ENCODE data around the gene GUCD1. TPM values are rescaled to one million over a fixed set of nuclear protein-coding genes. Genes with fewer than 3 reads are reported as not detected.

Gene GUCD1
- total and polyA plus RNA-seq, 9 donors = 67.1 to 81.1 (median 72.5) TPM

DNA sequence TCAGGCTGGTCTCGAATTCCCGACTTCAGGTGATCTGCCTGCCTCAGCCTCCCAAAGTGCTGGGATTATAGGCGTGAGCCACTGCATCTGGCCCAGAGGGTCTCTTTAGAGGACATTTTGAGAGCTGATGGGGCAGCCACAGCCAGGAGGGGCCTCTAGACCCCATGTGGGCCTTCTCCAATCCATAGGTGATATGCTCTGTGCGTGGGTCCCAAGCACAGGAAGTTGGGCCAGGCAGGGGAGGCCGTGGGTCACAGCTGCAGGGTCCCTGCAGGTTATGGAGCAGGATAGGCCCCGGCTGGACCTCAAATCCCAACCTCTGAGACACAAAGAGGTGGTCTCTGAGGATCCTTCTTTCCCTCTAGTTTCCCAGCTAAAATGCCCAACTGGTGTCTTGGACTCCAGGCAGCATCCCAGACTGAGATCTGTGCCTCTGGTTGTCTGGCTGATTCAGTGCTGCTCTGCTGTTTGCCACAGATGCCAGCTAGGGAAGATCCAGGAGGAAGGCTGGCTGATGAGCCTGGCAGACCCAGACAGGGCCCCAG, 36.4 kb upstream of the GUCD1 start:
- peaks cover 29% of the 10 kb centered on the region for H3K36me3 ChIP-seq (ENCODE audit: control insufficient read depth, insufficient read depth, low read length)
- H3K9me3 ChIP-seq (replicated peaks; ENCODE audit: control insufficient read depth, low read depth, low read length) = no peaks in the 10 kb centered on the region
- WGBS (ENCODE audit: insufficient coverage) = 86% methylated on average over 5 of the region's 6 CpGs
- no peak overlapping the region for H3K27ac ChIP-seq (ENCODE audit: low read length)
- no peak for DNase-seq
- H3K27me3 ChIP-seq (ENCODE audit: control insufficient read depth, insufficient read depth, low read length) = no peaks in the 10 kb centered on the region
- no peak overlapping the region for H3K4me3 ChIP-seq (ENCODE audit: low read length)
- H3K4me1 ChIP-seq (ENCODE audit: control insufficient read depth, insufficient read depth, low read length) = peaks cover 11% of the 10 kb centered on the region

- Histone ChIP-seq H3K4me1 (ENCODE audit: control insufficient read depth, insufficient read depth, low read length) (peaks cover 11% of the 10 kb centered on the region), H3K4me3 (ENCODE audit: low read length) (no peak overlapping the region), H3K27ac (ENCODE audit: low read length) (no peak overlapping the region), H3K27me3 (ENCODE audit: control insufficient read depth, insufficient read depth, low read length) (no peaks in the 10 kb centered on the region), H3K9me3 (replicated peaks; ENCODE audit: control insufficient read depth, low read depth, low read length) (no peaks in the 10 kb centered on the region), H3K36me3 (ENCODE audit: control insufficient read depth, insufficient read depth, low read length) (peaks cover 35% of the 10 kb centered on the region)
- WGBS (ENCODE audit: insufficient coverage) = 97% methylated on average over 11 of the region's 12 CpGs
- DNase-seq = no peak
Observed at GRCh38 chr22:24590596-24591173, 35.7 kb upstream of the GUCD1 start.

- Histone ChIP-seq H3K27me3 (ENCODE audit: control insufficient read depth, insufficient read depth, low read length) (no peaks in the 10 kb centered on the region), H3K36me3 (ENCODE audit: control insufficient read depth, insufficient read depth, low read length) (peaks cover 44% of the 10 kb centered on the region), H3K27ac (ENCODE audit: low read length) (no peak overlapping the region), H3K9me3 (replicated peaks; ENCODE audit: control insufficient read depth, low read depth, low read length) (no peaks in the 10 kb centered on the region), H3K4me3 (ENCODE audit: low read length) (no peak overlapping the region), H3K4me1 (ENCODE audit: control insufficient read depth, insufficient read depth, low read length) (peaks cover 14% of the 10 kb centered on the region)
- DNase-seq = no peak
- 97% methylated on average over 4 of the region's 7 CpGs for WGBS (ENCODE audit: insufficient coverage)
Observed at GRCh38 chr22:24589518-24590030, 34.6 kb upstream of the GUCD1 start.

DNA sequence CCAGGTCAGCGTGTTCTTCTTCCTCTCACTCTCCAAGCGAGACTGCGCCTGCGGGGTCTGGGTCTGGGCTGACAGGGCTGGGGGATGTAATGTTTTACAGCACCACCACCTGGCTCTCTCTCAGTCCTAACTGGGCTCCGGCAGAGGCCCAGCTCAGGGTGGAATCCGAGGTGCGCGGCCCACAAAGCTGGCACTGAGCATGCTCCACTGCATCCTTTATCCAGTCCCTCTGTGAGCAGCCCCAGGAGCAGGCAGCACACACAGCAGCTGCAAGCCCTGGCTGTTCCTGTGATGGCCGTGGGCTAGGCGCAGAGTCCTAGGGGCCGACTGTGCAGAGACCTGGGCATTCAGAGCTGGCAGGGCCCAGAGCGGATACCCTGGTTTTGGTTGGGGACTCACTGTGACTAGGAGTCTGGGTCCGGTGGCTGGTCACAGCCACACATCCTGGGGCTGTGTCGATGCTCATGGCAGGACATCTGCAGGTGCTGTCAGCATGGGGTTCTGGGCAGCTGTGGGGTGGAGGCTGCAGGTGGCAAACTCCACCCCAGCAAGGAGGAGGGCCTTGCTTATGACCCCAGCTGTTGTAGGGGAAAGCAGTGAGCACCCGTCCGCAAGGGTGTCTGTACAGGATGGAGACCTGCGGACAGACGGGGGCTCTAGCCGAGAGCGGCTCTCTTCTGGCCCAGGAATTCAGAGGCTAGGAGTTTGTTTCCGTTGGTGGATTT, 34.0 kb upstream of the GUCD1 start:
- no peaks in the 10 kb centered on the region for H3K27me3 ChIP-seq (ENCODE audit: control insufficient read depth, insufficient read depth, low read length)
- H3K4me3 ChIP-seq (ENCODE audit: low read length) = no peak overlapping the region
- H3K4me1 ChIP-seq (ENCODE audit: control insufficient read depth, insufficient read depth, low read length) = peaks cover 20% of the 10 kb centered on the region
- peaks cover 44% of the 10 kb centered on the region for H3K36me3 ChIP-seq (ENCODE audit: control insufficient read depth, insufficient read depth, low read length)
- DNase-seq = no peak
- no peaks in the 10 kb centered on the region for H3K9me3 ChIP-seq (replicated peaks; ENCODE audit: control insufficient read depth, low read depth, low read length)
- 93% methylated on average over 17 of the region's 21 CpGs for WGBS (ENCODE audit: insufficient coverage)
- H3K27ac ChIP-seq (ENCODE audit: low read length) = no peak overlapping the region

DNA sequence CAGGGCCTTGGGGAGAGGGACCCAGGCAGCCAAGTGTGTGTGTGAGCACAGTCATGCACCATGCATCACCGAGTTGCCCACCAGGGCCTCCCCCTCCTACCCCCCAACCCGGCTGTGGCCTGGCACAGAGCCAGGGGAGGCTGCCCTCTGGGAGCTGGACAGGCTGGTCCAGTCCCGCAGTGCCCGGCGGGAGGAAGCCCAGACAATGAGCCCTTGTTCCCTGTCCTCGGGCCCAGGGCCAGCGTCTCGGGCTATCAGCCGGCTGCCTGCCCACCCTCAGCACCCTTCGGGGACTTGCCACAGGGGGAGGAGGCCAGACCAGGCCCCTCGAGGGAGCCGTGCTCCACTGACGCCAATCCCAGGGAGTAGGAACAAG, 33.4 kb upstream of the GUCD1 start:
- no peak for DNase-seq
- Histone ChIP-seq H3K9me3 (replicated peaks; ENCODE audit: control insufficient read depth, low read depth, low read length) (no peaks in the 10 kb centered on the region), H3K4me1 (ENCODE audit: control insufficient read depth, insufficient read depth, low read length) (peaks cover 24% of the 10 kb centered on the region), H3K27me3 (ENCODE audit: control insufficient read depth, insufficient read depth, low read length) (no peaks in the 10 kb centered on the region), H3K27ac (ENCODE audit: low read length) (no peak overlapping the region), H3K4me3 (ENCODE audit: low read length) (no peak overlapping the region), H3K36me3 (ENCODE audit: control insufficient read depth, insufficient read depth, low read length) (peaks cover 44% of the 10 kb centered on the region)
- 77% methylated on average over 9 of the region's 13 CpGs for WGBS (ENCODE audit: insufficient coverage)

GRCh38 chr22:24587948-24588347, 33.0 kb upstream of the GUCD1 start:
- H3K9me3 ChIP-seq (replicated peaks; ENCODE audit: control insufficient read depth, low read depth, low read length) = no peaks in the 10 kb centered on the region
- peaks cover 25% of the 10 kb centered on the region for H3K4me1 ChIP-seq (ENCODE audit: control insufficient read depth, insufficient read depth, low read length)
- peaks cover 44% of the 10 kb centered on the region for H3K36me3 ChIP-seq (ENCODE audit: control insufficient read depth, insufficient read depth, low read length)
- H3K27me3 ChIP-seq (ENCODE audit: control insufficient read depth, insufficient read depth, low read length) = no peaks in the 10 kb centered on the region
- H3K4me3 ChIP-seq (ENCODE audit: low read length) = no peak overlapping the region
- DNase-seq = no peak
- 94% methylated on average over 6 of the region's 8 CpGs for WGBS (ENCODE audit: insufficient coverage)
- no peak overlapping the region for H3K27ac ChIP-seq (ENCODE audit: low read length)

DNA sequence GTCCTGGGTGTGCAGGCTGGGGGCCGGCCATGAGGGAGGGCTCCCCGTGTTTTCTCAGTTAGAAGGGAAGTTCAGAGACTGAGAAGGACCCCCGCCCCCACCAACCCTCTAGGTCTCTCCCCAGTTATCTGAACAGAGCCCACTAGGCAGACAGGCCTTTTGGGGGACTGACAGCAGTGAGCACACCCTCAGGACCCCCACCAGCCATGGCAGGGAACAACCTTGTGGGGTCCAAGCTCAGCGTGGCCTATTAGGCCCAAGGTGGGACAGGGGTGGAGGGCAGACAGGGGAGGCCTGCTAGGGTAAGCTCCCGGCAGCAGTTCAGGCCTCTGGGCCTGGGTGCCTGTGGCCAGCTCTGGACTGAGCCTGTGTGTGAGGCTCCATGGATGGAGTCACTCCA, 32.3 kb upstream of the GUCD1 start:
- no peaks in the 10 kb centered on the region for H3K27me3 ChIP-seq (ENCODE audit: control insufficient read depth, insufficient read depth, low read length)
- no peak for DNase-seq
- H3K36me3 ChIP-seq (ENCODE audit: control insufficient read depth, insufficient read depth, low read length) = peaks cover 44% of the 10 kb centered on the region
- H3K9me3 ChIP-seq (replicated peaks; ENCODE audit: control insufficient read depth, low read depth, low read length) = no peaks in the 10 kb centered on the region
- H3K4me1 ChIP-seq (ENCODE audit: control insufficient read depth, insufficient read depth, low read length) = peaks cover 24% of the 10 kb centered on the region
- WGBS (ENCODE audit: insufficient coverage) = 77% methylated on average over 2 of the region's 5 CpGs
- H3K4me3 ChIP-seq (ENCODE audit: low read length) = no peak overlapping the region
- H3K27ac ChIP-seq (ENCODE audit: low read length) = no peak overlapping the region

GRCh38 chr22:24585927-24586546, 31.1 kb upstream of the GUCD1 start:
- Histone ChIP-seq H3K4me1 (ENCODE audit: control insufficient read depth, insufficient read depth, low read length) (peaks cover 19% of the 10 kb centered on the region), H3K9me3 (replicated peaks; ENCODE audit: control insufficient read depth, low read depth, low read length) (no peaks in the 10 kb centered on the region), H3K27ac (ENCODE audit: low read length) (no peak overlapping the region), H3K36me3 (ENCODE audit: control insufficient read depth, insufficient read depth, low read length) (peaks cover 44% of the 10 kb centered on the region), H3K27me3 (ENCODE audit: control insufficient read depth, insufficient read depth, low read length) (no peaks in the 10 kb centered on the region), H3K4me3 (ENCODE audit: low read length) (no peak overlapping the region)
- WGBS (ENCODE audit: insufficient coverage) = 92% methylated on average over 24 of the region's 24 CpGs
- DNase-seq = no peak

DNA sequence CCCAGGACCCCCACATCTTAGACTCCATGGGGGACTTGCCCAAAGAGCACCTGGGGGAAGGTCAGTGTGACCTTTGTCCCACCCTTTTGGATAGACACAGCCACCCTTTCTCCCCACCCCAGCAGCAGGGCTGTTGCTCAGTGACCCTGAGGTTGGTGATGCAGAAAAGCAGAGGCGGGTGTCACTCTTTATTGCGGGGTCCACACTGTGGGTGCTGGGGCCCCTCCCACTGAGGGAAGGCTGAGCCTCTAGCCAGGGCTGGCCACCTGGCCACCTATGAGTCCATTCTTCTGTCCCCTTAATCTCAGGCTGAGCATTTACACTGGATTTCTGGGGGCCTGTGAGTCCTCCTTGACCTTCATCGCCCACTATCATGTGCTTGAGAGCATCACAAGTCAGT, 30.5 kb upstream of the GUCD1 start:
- 86% methylated on average over 2 of the region's 3 CpGs for WGBS (ENCODE audit: insufficient coverage)

GRCh38 chr22:24584871-24585411, 30.0 kb upstream of the GUCD1 start:
- Histone ChIP-seq H3K9me3 (replicated peaks; ENCODE audit: control insufficient read depth, low read depth, low read length) (no peaks in the 10 kb centered on the region), H3K36me3 (ENCODE audit: control insufficient read depth, insufficient read depth, low read length) (peaks cover 44% of the 10 kb centered on the region), H3K4me1 (ENCODE audit: control insufficient read depth, insufficient read depth, low read length) (peaks cover 19% of the 10 kb centered on the region), H3K27ac (ENCODE audit: low read length) (no peak overlapping the region), H3K4me3 (ENCODE audit: low read length) (no peak overlapping the region), H3K27me3 (ENCODE audit: control insufficient read depth, insufficient read depth, low read length) (no peaks in the 10 kb centered on the region)
- no peak for DNase-seq
- WGBS (ENCODE audit: insufficient coverage) = 81% methylated on average over 10 of the region's 10 CpGs

More for the DNA sequence above, 30.5 kb upstream of the GUCD1 start:
- Histone ChIP-seq H3K4me3 (ENCODE audit: low read length) (no peak overlapping the region), H3K36me3 (ENCODE audit: control insufficient read depth, insufficient read depth, low read length) (peaks cover 44% of the 10 kb centered on the region), H3K27me3 (ENCODE audit: control insufficient read depth, insufficient read depth, low read length) (no peaks in the 10 kb centered on the region), H3K4me1 (ENCODE audit: control insufficient read depth, insufficient read depth, low read length) (peaks cover 19% of the 10 kb centered on the region), H3K27ac (ENCODE audit: low read length) (no peak overlapping the region), H3K9me3 (replicated peaks; ENCODE audit: control insufficient read depth, low read depth, low read length) (no peaks in the 10 kb centered on the region)
- DNase-seq = no peak

Data from muscle of leg (tissue), 11 donors.